Measurements from ENCODE around the gene TRAPPC12.

- TF ChIP-seq GATA2 (IDR thresholded peaks at IDR 0.05; ENCODE audit: low read depth, low read length) (no peak), GATA3 (IDR thresholded peaks at IDR 0.05; ENCODE audit: low read depth, low read length) (no peak)
Measured at GRCh38 chr2:3512086-3512485, 132.6 kb downstream of the TRAPPC12 start.

Data from SH-SY5Y (cell line).